HCT116 (cell line): Measurements from ENCODE around the gene CCDC15. TPM values are rescaled to one million over a fixed set of nuclear protein-coding genes. Genes with fewer than 3 reads are reported as not detected.

Experiments
- ATAC-seq: fragments of 200-7000 bp; cut with Tn5 transposase; 2 replicates; pipeline ENCODE4 v1.9.1; 2020; ENCODE audit warnings: mild to moderate bottlenecking, moderate library complexity
- BruUV-seq: library from RNA; stranded (reverse); fragments of 400-500 nt; replicated peaks from 2 replicates; lab custom pipeline; 2021; lab: Mats Ljungman, UMichigan
- CTCF ChIA-PET: fragments of 300-600 bp; sonication (Branson Sonifier 250); formaldehyde crosslinking; loops from one replicate; lab custom pipeline; 2021; ENCODE audit warnings: antibody characterized with exemption; lab: Charles Lee
- POLR2A ChIA-PET: fragments of 300-600, 350-600 bp; sonication (Branson Sonifier 250); formaldehyde crosslinking; loops from one replicate; lab custom pipeline; 2021; ENCODE audit warnings: antibody characterized with exemption; lab: Charles Lee
- RAD21 ChIA-PET, 2 experiments: fragments of 300-600 bp; sonication (Branson Sonifier 250); formaldehyde crosslinking; loops; one replicate each; lab custom pipeline; 2023; ENCODE audit warnings: low total read pairs in 2 of 2; ENCODE audit not compliant: uncharacterized antibody in 2 of 2, unreplicated experiment in 2 of 2, low non-redundant PET in 1 of 2; lab: Charles Lee
- DNase-seq: peaks from one replicate; pipeline ENCODE4 v3.0.0-alpha.2; 2010; ENCODE audit warnings: low read depth, low spot score
- H2AFZ ChIP-seq: fragments of 200-600 bp; shearing (Covaris generic), sonication (generic); 2 replicates; pipeline ENCODE4 v1.6.1; 2017; ENCODE audit warnings: low read depth, mixed run types, mixed read lengths, antibody characterized with exemption, low read length; ENCODE audit not compliant: poor library complexity, severe bottlenecking
- H3K27ac ChIP-seq: 2 replicates; pipeline ENCODE4 v1.5.1; 2012; ENCODE audit warnings: low read depth, low read length
- H3K27me3 ChIP-seq: fragments of 200-600 bp; sonication (generic); 2 replicates; pipeline ENCODE4 v1.6.1; 2016; ENCODE audit warnings: mixed run types, low read length, mixed read lengths; ENCODE audit not compliant: insufficient read depth
- H3K36me3 ChIP-seq, 2 experiments: fragments of 200-500 bp in 1 of 2; fragments of 200-600 bp in 1 of 2; sonication (Bioruptor generic) in 1 of 2; sonication (generic) in 1 of 2; 2 replicates each; pipeline versions ENCODE4 v1.5.1 to v1.6.1; 2014 to 2016; ENCODE audit warnings: low read length in 2 of 2, inconsistent platforms in 1 of 2, mixed read lengths in 1 of 2, mixed run types in 1 of 2; ENCODE audit not compliant: insufficient read depth in 2 of 2, control insufficient read depth in 1 of 2
- H3K4me1 ChIP-seq, 2 experiments: fragments of 200-600 bp in 1 of 2; sonication (generic) in 1 of 2; 2 replicates each; pipeline versions ENCODE4 v1.5.1 to v1.6.1; 2012 to 2017; ENCODE audit warnings: low read length in 2 of 2, inconsistent platforms in 1 of 2, mild to moderate bottlenecking in 1 of 2, mixed read lengths in 1 of 2, mixed run types in 1 of 2, moderate library complexity in 1 of 2; ENCODE audit not compliant: insufficient read depth in 2 of 2, control insufficient read depth in 1 of 2
- H3K4me2 ChIP-seq: fragments of 200-600 bp; sonication (generic); 2 replicates; pipeline ENCODE4 v1.6.1; 2017; ENCODE audit warnings: mixed run types, low read length, mixed read lengths
- H3K4me3 ChIP-seq, 2 experiments: fragments of 200-600 bp in 1 of 2; sonication (generic) in 1 of 2; replicated peaks in 1 of 2; 2 replicates each; pipeline ENCODE4 v1.5.1; 2011 to 2016; ENCODE audit warnings: low read length in 2 of 2, control low read depth in 1 of 2, low read depth in 1 of 2, mild to moderate bottlenecking in 1 of 2, mixed read lengths in 1 of 2, mixed run types in 1 of 2
- H3K79me2 ChIP-seq: fragments of 200-600 bp; sonication (generic); 2 replicates; pipeline ENCODE4 v1.6.1; 2017; ENCODE audit warnings: mild to moderate bottlenecking, mixed run types, low read length, moderate library complexity, mixed read lengths; ENCODE audit not compliant: insufficient read depth
- H3K9ac ChIP-seq: fragments of 200-600 bp; sonication (generic); 2 replicates; pipeline ENCODE4 v1.6.1; 2016; ENCODE audit warnings: low read length, mixed read lengths
- H3K9me2 ChIP-seq: fragments of 200-600 bp; sonication (generic), shearing (Covaris generic); 2 replicates; pipeline ENCODE4 v1.6.1; 2017; ENCODE audit warnings: mixed run types, mild to moderate bottlenecking, moderate library complexity; ENCODE audit not compliant: insufficient read depth
- H3K9me3 ChIP-seq, 2 experiments: fragments of 200-500 bp in 1 of 2; fragments of 200-600 bp in 1 of 2; sonication (Bioruptor generic) in 1 of 2; sonication (generic) in 1 of 2; 2 replicates each; pipeline ENCODE4 v1.6.1; 2014 to 2017; ENCODE audit warnings: low read length in 2 of 2, mixed read lengths in 2 of 2, inconsistent platforms in 1 of 2, low read depth in 1 of 2, mild to moderate bottlenecking in 1 of 2, mixed run types in 1 of 2, moderate library complexity in 1 of 2; ENCODE audit not compliant: control insufficient read depth in 1 of 2, insufficient read depth in 1 of 2
- H4K20me1 ChIP-seq: fragments of 200-600 bp; sonication (generic), shearing (Covaris generic); 2 replicates; pipeline ENCODE4 v1.6.1; 2017; ENCODE audit warnings: mixed run types, mild to moderate bottlenecking, moderate library complexity; ENCODE audit not compliant: insufficient read depth
- CBX3 ChIP-seq: IDR thresholded peaks from 2 replicates; pipeline ENCODE4 v1.6.1; 2012; ENCODE audit warnings: low read depth
- CEBPB ChIP-seq: IDR thresholded peaks from 2 replicates; pipeline ENCODE4 v1.6.1; 2012; ENCODE audit warnings: low read depth
- EGR1 ChIP-seq: IDR thresholded peaks from 2 replicates; pipeline ENCODE4 v1.6.1; 2012; ENCODE audit warnings: low read depth
- ELF1 ChIP-seq: IDR thresholded peaks from 2 replicates; pipeline ENCODE4 v1.6.1; 2012; ENCODE audit warnings: low read depth, borderline replicate concordance
- FOSL1 ChIP-seq: IDR thresholded peaks from 2 replicates; pipeline ENCODE4 v1.6.1; 2012; ENCODE audit warnings: low read depth
- JUND ChIP-seq: IDR thresholded peaks from 2 replicates; pipeline ENCODE4 v1.6.1; 2012
- RAD21 ChIP-seq: IDR thresholded peaks from 2 replicates; pipeline ENCODE4 v1.6.1; 2012; ENCODE audit warnings: low read depth, mild to moderate bottlenecking
- SIN3A ChIP-seq: IDR thresholded peaks from 2 replicates; pipeline ENCODE4 v1.6.1; 2012; ENCODE audit warnings: low read depth
- SP1 ChIP-seq: IDR thresholded peaks from 2 replicates; pipeline ENCODE4 v1.6.1; 2012; ENCODE audit warnings: low read depth
- YY1 ChIP-seq: IDR thresholded peaks from 2 replicates; pipeline ENCODE4 v1.6.1; 2011; ENCODE audit warnings: low read length, low read depth, moderate library complexity, mild to moderate bottlenecking; ENCODE audit not compliant: insufficient replicate concordance; ENCODE audit errors: extremely low read depth
- ZFX ChIP-seq: fragments of 450-650 bp; IDR thresholded peaks from 2 replicates; pipeline ENCODE4 v1.6.1; 2017
- ZNF274 ChIP-seq: fragments of 200-500 bp; sonication (Bioruptor generic); IDR thresholded peaks from 2 replicates; pipeline ENCODE4 v1.6.1; 2014; ENCODE audit warnings: mild to moderate bottlenecking, low read depth, low read length, inconsistent platforms
- intact Hi-C: fragments of 100-400 bp; cut with micrococcal nuclease; formaldehyde crosslinking; loops from 2 replicates; pipeline ENCODE4 v1.10.0; 2022
- total RNA-seq: library from RNA; stranded (reverse); gene quantifications from one replicate; pipeline ENCODE4 v1.2.1, GENCODE V29; 2021; ENCODE audit not compliant: unreplicated experiment
- TF ChIP-seq, protein P1 (sequence below), 3 experiments: fragments of 200-600 bp in 1 of 3; sonication (generic) in 1 of 3; IDR thresholded peaks in 2 of 3; conservative IDR thresholded peaks in 1 of 3; 2 replicates each; pipeline ENCODE4 v1.5.1; 2012 to 2017; ENCODE audit warnings: low read depth in 2 of 3, low read length in 2 of 3, antibody characterized with exemption in 1 of 3, borderline replicate concordance in 1 of 3, control low read depth in 1 of 3, mild to moderate bottlenecking in 1 of 3, mixed read lengths in 1 of 3, mixed run types in 1 of 3, moderate library complexity in 1 of 3; ENCODE audit not compliant: insufficient read depth in 1 of 3
- TF ChIP-seq, protein P2 (sequence below): IDR thresholded peaks from 2 replicates; pipeline ENCODE4 v1.6.1; 2012; ENCODE audit warnings: low read depth
- TF ChIP-seq, protein P3 (sequence below): IDR thresholded peaks from 2 replicates; pipeline ENCODE4 v1.6.1; 2012

Gene CCDC15
- total RNA-seq, 1 experiment from 2014 or later: 2.4 TPM

DNA sequence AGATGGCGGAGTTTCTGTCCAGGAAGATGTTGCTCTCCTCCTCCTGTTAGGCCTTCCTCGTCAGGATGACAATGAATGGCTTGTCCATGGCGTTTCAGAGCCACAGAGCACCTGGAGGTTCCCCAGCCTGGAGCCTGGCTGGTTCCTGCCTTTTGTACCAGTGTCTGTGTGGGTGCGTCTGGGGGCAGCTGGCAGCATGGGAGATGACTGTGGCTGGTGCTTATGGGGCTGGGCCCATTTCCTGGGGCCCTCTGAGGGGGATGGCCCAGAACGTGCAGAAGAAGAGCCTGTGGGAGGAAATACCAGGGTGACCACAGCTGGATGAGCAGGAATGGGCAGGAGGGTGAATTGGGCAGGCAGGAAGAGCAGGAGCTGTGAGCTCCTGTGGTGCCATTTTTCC is 115.8 kb downstream of the CCDC15 start:
- no peaks in the 10 kb centered on the region for H4K20me1 ChIP-seq
- no peak overlapping the region for H2AFZ ChIP-seq
- no peaks in the 10 kb centered on the region for H3K79me2 ChIP-seq
- ChIA-PET POLR2A (interaction anchor here (1.6 kb wide), 1 partner anchor 13 kb away, joined by 7 read pairs; no protein-coding TSS in a partner anchor), CTCF (interaction anchor here (0.5 kb wide), 1 partner anchor 13 kb away, joined by 3 read pairs; no protein-coding TSS in a partner anchor), RAD21 (no interaction called here)
- no peaks in the 10 kb centered on the region for H3K9me2 ChIP-seq
- no peak overlapping the region for H3K27ac ChIP-seq
- no peaks in the 10 kb centered on the region for H3K36me3 ChIP-seq
- no peak overlapping the region for H3K9ac ChIP-seq
- peak overlapping the region; percentile 72 for H3K4me2 ChIP-seq
- no peak overlapping the region for H3K4me3 ChIP-seq
- intact Hi-C loops: no loop called here
- DNase-seq (no peak), ATAC-seq (peak; percentile 32)
- H3K4me1 ChIP-seq: peaks cover 20 to 35% of the 10 kb centered on the region in 2 experiments
- no peaks in the 10 kb centered on the region for H3K27me3 ChIP-seq
- H3K9me3 ChIP-seq: no peaks in the 10 kb centered on the region
- no TSS peak for BruUV-seq
- TF ChIP-seq, protein P1, sequence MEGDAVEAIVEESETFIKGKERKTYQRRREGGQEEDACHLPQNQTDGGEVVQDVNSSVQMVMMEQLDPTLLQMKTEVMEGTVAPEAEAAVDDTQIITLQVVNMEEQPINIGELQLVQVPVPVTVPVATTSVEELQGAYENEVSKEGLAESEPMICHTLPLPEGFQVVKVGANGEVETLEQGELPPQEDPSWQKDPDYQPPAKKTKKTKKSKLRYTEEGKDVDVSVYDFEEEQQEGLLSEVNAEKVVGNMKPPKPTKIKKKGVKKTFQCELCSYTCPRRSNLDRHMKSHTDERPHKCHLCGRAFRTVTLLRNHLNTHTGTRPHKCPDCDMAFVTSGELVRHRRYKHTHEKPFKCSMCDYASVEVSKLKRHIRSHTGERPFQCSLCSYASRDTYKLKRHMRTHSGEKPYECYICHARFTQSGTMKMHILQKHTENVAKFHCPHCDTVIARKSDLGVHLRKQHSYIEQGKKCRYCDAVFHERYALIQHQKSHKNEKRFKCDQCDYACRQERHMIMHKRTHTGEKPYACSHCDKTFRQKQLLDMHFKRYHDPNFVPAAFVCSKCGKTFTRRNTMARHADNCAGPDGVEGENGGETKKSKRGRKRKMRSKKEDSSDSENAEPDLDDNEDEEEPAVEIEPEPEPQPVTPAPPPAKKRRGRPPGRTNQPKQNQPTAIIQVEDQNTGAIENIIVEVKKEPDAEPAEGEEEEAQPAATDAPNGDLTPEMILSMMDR (IDR thresholded peaks at IDR 0.05 in 2 of 3, conservative IDR thresholded peaks at IDR 0.05 in 1 of 3; ENCODE audit: borderline replicate concordance in 1 of 3, insufficient read depth in 1 of 3, low read depth in 2 of 3, low read length in 2 of 3): no peak
- peak; percentile 17 for TF ChIP-seq YY1
- no peak for TF ChIP-seq ELF1

DNA sequence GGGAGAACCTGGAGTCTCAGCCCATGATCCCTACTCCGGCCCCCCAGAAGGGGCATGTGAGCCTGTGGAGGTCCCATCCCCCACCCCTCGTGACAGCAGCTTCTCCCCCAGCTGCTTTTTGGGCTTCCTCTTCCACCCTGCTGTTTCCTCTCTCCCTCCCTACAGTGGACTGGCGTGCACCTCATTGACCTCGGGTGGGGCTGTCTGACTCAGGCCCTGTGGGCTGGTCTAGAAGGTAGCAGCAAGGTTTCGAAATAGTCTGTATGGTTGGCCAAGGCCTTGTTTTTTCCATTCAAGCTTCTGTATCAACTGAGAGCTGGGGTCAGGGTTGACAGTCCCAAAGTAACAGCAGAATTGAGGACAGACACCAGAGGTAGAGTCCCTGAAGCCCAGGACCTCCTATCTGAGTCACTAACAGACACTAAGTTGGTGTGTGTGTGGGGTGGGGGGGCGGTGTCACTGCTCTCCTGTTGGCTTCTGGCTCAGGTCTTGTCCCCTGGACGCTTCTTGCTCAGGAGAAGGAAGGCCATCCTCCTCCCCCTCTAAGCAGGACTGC is 116.8 kb downstream of the CCDC15 start:
- Histone ChIP-seq H4K20me1 (no peaks in the 10 kb centered on the region), H3K4me2 (peak overlapping the region; percentile 72), H3K36me3 (no peaks in the 10 kb centered on the region), H3K79me2 (no peaks in the 10 kb centered on the region), H2AFZ (peak overlapping the region; percentile 44), H3K4me1 (peaks cover 20 to 42% of the 10 kb centered on the region in 2 experiments), H3K9me3 (no peaks in the 10 kb centered on the region), H3K27me3 (no peaks in the 10 kb centered on the region), H3K9ac (peak overlapping the region; percentile 37), H3K27ac (peak overlapping the region; percentile 6; the same call in 1 of the 2 replicates), H3K4me3 (peak overlapping the region in 1 of 2 experiments; percentile 37; a peak in 2 of 4 replicates), H3K9me2 (no peaks in the 10 kb centered on the region)
- ChIA-PET CTCF (no interaction called here), POLR2A (interaction anchor here (1.6 to 1.8 kb wide), 2 partner anchors 12 to 41 kb away, joined by 4 to 7 read pairs; partner anchors contain the start of gene TMEM218), RAD21 (no interaction called here)
- intact Hi-C loops: no loop called here
- DNase-seq: peak; percentile 39
- ATAC-seq: peak; percentile 89
- BruUV-seq: no TSS peak
- TF ChIP-seq ELF1: no peak
- TF ChIP-seq JUND: peak; percentile 49
- 0 out of 2 replicates have a peak, but pooled peaks have one; percentile 22 for TF ChIP-seq ZFX
- TF ChIP-seq FOSL1: peak; percentile 68
- no peak for TF ChIP-seq EGR1
- TF ChIP-seq SIN3A: no peak
- TF ChIP-seq RAD21: no peak
- TF ChIP-seq, protein P2, sequence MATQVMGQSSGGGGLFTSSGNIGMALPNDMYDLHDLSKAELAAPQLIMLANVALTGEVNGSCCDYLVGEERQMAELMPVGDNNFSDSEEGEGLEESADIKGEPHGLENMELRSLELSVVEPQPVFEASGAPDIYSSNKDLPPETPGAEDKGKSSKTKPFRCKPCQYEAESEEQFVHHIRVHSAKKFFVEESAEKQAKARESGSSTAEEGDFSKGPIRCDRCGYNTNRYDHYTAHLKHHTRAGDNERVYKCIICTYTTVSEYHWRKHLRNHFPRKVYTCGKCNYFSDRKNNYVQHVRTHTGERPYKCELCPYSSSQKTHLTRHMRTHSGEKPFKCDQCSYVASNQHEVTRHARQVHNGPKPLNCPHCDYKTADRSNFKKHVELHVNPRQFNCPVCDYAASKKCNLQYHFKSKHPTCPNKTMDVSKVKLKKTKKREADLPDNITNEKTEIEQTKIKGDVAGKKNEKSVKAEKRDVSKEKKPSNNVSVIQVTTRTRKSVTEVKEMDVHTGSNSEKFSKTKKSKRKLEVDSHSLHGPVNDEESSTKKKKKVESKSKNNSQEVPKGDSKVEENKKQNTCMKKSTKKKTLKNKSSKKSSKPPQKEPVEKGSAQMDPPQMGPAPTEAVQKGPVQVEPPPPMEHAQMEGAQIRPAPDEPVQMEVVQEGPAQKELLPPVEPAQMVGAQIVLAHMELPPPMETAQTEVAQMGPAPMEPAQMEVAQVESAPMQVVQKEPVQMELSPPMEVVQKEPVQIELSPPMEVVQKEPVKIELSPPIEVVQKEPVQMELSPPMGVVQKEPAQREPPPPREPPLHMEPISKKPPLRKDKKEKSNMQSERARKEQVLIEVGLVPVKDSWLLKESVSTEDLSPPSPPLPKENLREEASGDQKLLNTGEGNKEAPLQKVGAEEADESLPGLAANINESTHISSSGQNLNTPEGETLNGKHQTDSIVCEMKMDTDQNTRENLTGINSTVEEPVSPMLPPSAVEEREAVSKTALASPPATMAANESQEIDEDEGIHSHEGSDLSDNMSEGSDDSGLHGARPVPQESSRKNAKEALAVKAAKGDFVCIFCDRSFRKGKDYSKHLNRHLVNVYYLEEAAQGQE: no peak
- TF ChIP-seq CEBPB: peak; percentile 99
- TF ChIP-seq ZNF274: no peak
- peak; percentile 85 for TF ChIP-seq SP1
- TF ChIP-seq, protein P3, sequence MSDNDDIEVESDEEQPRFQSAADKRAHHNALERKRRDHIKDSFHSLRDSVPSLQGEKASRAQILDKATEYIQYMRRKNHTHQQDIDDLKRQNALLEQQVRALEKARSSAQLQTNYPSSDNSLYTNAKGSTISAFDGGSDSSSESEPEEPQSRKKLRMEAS: peak; percentile 75
- TF ChIP-seq CBX3: peak; percentile 57; the same call in 1 of the 2 replicates
